Heart right ventricle (tissue), 16 donors: ENCODE results near the gene IMPA2. TPM values are rescaled to one million over a fixed set of nuclear protein-coding genes. Genes with fewer than 3 reads are reported as not detected.
A peak's percentile ranks its signal among the peaks of the same experiment; 100 is the strongest.

Source experiments
- ATAC-seq, 8 donors: fragments of 200-7000 bp; cut with Tn5 transposase; one replicate each; pipeline ENCODE4 v1.9.1; 2020; ENCODE audit warnings: mild to moderate bottlenecking in 8 of 8, moderate library complexity in 8 of 8, moderate number of reproducible peaks in 1 of 8
- DNase-seq, 2 donors: peaks; one replicate each; pipeline ENCODE4 v3.0.0-alpha.2; 2020
- H3K27ac ChIP-seq, 10 donors: fragments of 200-600 bp; sonication (generic) in 2 of 10; one replicate each; pipeline versions ENCODE4 v1.5.0 to v1.8.0; 2020 to 2022; ENCODE audit warnings: mild to moderate bottlenecking in 3 of 10
- H3K27me3 ChIP-seq, 7 donors: fragments of 200-600 bp; one replicate each; pipeline ENCODE4 v1.8.0; 2021 to 2022; ENCODE audit warnings: mild to moderate bottlenecking in 2 of 7
- H3K36me3 ChIP-seq, 9 donors: fragments of 200-600 bp; sonication (generic) in 1 of 9; one replicate each; pipeline versions ENCODE4 v1.5.0 to v1.8.0; 2020 to 2022; ENCODE audit warnings: mild to moderate bottlenecking in 2 of 9
- H3K4me1 ChIP-seq, 9 donors: fragments of 200-600 bp; sonication (generic) in 1 of 9; one replicate each; pipeline versions ENCODE4 v1.5.0 to v1.8.0; 2020 to 2022; ENCODE audit warnings: mild to moderate bottlenecking in 4 of 9
- H3K4me3 ChIP-seq, 10 donors: fragments of 200-600 bp; sonication (generic) in 2 of 10; one replicate each; pipeline versions ENCODE4 v1.5.0 to v1.8.0; 2020 to 2022; ENCODE audit warnings: mild to moderate bottlenecking in 7 of 10, moderate library complexity in 2 of 10
- H3K9me3 ChIP-seq, 11 donors: fragments of 200-600 bp in 10 of 11; sonication (generic) in 2 of 11; one replicate each; pipeline versions ENCODE4 v1.5.0 to v1.8.0; 2013 to 2022; ENCODE audit warnings: mild to moderate bottlenecking in 2 of 11, control low read depth in 1 of 11, moderate library complexity in 1 of 11
- CTCF ChIP-seq, 9 donors: fragments of 200-600 bp; sonication (generic) in 2 of 9; IDR thresholded peaks; one replicate each; pipeline versions ENCODE4 v1.5.0 to v1.8.0; 2021 to 2022; ENCODE audit warnings: antibody characterized with exemption in 9 of 9, mild to moderate bottlenecking in 5 of 9, moderate library complexity in 1 of 9
- WGBS, 2 donors: extraction: QIAGEN DNeasy Blood & Tissue Kit; methylation state at CpG; one replicate each; pipeline ENCODE4 v1.1.7; 2013; ENCODE audit warnings: inconsistent platforms in 1 of 2; 5-methylcytosine and 5-hydroxymethylcytosine counted together
- intact Hi-C, 10 donors: fragments of 100-400 bp; cut with DNase I; formaldehyde crosslinking; loops; one replicate each; pipeline versions ENCODE4 v1.11.1 to v1.14.2; 2022
- polyA plus RNA-seq, 2 donors: library from polyadenylated mRNA; stranded (reverse); fragments of 200-250 nt; gene quantifications; one replicate each; pipeline ENCODE4 v1.2.3, GENCODE V29; 2013
- total RNA-seq, 10 donors: library from RNA; stranded (reverse); fragmentation: NEBNext Ultra II Directional in 3 of 10; extraction: Animal tissue kit (Norgen Biotek cat#: 25700) in 3 of 10; gene quantifications; one replicate each; pipeline versions ENCODE4 v1.2.1 to v1.2.4, GENCODE V29; 2021 to 2023
- donor health status: Arrhythmogenic right ventricular cardiomyopathy.
- donor health status: ischemic (EF 13 %, LVEDD 7.1; RV severe dilation, severe dysfunction).
- donor health status: healthy with polysubstance abuse.
- donor health status: DM: no; HTN: yes; CAD: no.
- donor health status: DM: no; HTN: no; CAD: no.
- donor health status: ischemic (EF 25% LVEDD 6.9; RV normal size, moderate dysfunction).
- donor health status: ischemic (EF 25% LVEDD 5.7; RV mildly dilated, moderate dysfunction).
- donor health status: healthy.
- donor health status: DM: yes; HTN: yes; CAD: no.
- donor health status: Ischemic cardiomyopathy.
- donor health status: ischemic (EF 35%, LVEDD 5.7; RV mildly dilated, moderate dysfunction).
- donor health status: nonischemic (EF 11% LVEDD 7.7; RV severe dilation, severe dysfunction).
- donor health status: DM: yes; HTN: yes; CAD: no.
- donor health status: PGD.
- donor health status: ischemic (EF 29% LVEDD 5.4; RV normal size, mild dysfunction).
- donor health status: nonischemic (EF 23%, LVEDD 6.1; RV moderate dilation, normal function).

Gene IMPA2
- total and polyA plus RNA-seq, 12 donors = 17.6 to 79.6 (median 32.2) TPM

- Histone ChIP-seq H3K9me3 (no peaks in the 10 kb centered on the region), H3K4me3 (no peak overlapping the region), H3K27ac (peak overlapping the region in 1 of 10 donors; percentile 18), H3K36me3 (no peaks in the 10 kb centered on the region), H3K4me1 (peaks cover 0 to 56% (median 50%) of the 10 kb centered on the region in 9 donors), H3K27me3 (no peaks in the 10 kb centered on the region)
- intact Hi-C loops = loop anchor here in 2 of 10 donors (10.0 kb wide), 2 partner anchors 146 to 256 kb away; no protein-coding TSS in a partner anchor
- TF ChIP-seq CTCF (IDR thresholded peaks at IDR 0.05) = no peak
- DNase-seq = no peak
- ATAC-seq = no peak
- 89 to 92% methylated on average over 19 of the region's 19 CpGs for WGBS, 2 donors
Observed at GRCh38 chr18:11991021-11991795, 9.9 kb downstream of the IMPA2 start.

- no peaks in the 10 kb centered on the region for H3K9me3 ChIP-seq
- no peak overlapping the region for H3K27ac ChIP-seq
- peaks cover under 1 to 51% (median 47%) of the 10 kb centered on the region in 9 donors for H3K4me1 ChIP-seq
- WGBS, 2 donors = 79 to 81% methylated on average over 12 of the region's 12 CpGs
- DNase-seq (no peak), ATAC-seq (no peak)
- TF ChIP-seq CTCF (IDR thresholded peaks at IDR 0.05) = no peak
- intact Hi-C loops = loop anchor here in 2 of 10 donors (10.0 kb wide), 2 partner anchors 147 to 257 kb away; no protein-coding TSS in a partner anchor
- no peaks in the 10 kb centered on the region for H3K36me3 ChIP-seq
- no peak overlapping the region for H3K4me3 ChIP-seq
- no peaks in the 10 kb centered on the region for H3K27me3 ChIP-seq
Observed at GRCh38 chr18:11992096-11992790, 10.9 kb downstream of the IMPA2 start.

GRCh38 chr18:11993264-11993916, 12.1 kb downstream of the IMPA2 start:
- Histone ChIP-seq H3K9me3 (no peaks in the 10 kb centered on the region), H3K27me3 (no peaks in the 10 kb centered on the region), H3K36me3 (no peaks in the 10 kb centered on the region), H3K27ac (peak overlapping the region in 2 of 10 donors; percentile 20 to 27), H3K4me3 (no peak overlapping the region), H3K4me1 (peaks cover 3 to 59% (median 39%) of the 10 kb centered on the region in 9 donors)
- DNase-seq (no peak), ATAC-seq (no peak)
- intact Hi-C loops = loop anchor here in 2 of 10 donors (10.0 kb wide), 2 partner anchors 149 to 259 kb away; no protein-coding TSS in a partner anchor
- WGBS, 2 donors = 88 to 92% methylated on average over 11 of the region's 11 CpGs
- no peak for TF ChIP-seq CTCF (IDR thresholded peaks at IDR 0.05)

- DNase-seq (peak in 1 of 2 donors; percentile 60), ATAC-seq (peak in 5 of 8 donors; percentile 50 to 64 (median 61))
- Histone ChIP-seq H3K9me3 (no peaks in the 10 kb centered on the region), H3K4me3 (no peak overlapping the region), H3K27ac (peak overlapping the region in 6 of 10 donors; percentile 20 to 77 (median 48)), H3K36me3 (peaks cover 0 to 4% (median 0%) of the 10 kb centered on the region in 9 donors), H3K4me1 (peaks cover 4 to 61% (median 32%) of the 10 kb centered on the region in 9 donors), H3K27me3 (no peaks in the 10 kb centered on the region)
- WGBS, 2 donors = 66 to 71% methylated on average over 4 of the region's 4 CpGs
- TF ChIP-seq CTCF (IDR thresholded peaks at IDR 0.05) = no peak
- intact Hi-C loops = loop anchor here in 4 of 10 donors (2.0 to 10.0 kb wide), 3 partner anchors 56 to 260 kb away; no protein-coding TSS in a partner anchor
Observed at GRCh38 chr18:11994336-11994702, 13.0 kb downstream of the IMPA2 start.
